GM12873 (cell line): ENCODE measurements around the gene SEMA3G.

Source experiments
- CTCF ChIP-seq: IDR thresholded peaks from 2 replicates; pipeline ENCODE4 v1.5.1; 2012; ENCODE audit warnings: low read depth, mild to moderate bottlenecking, moderate library complexity, low read length, control low read depth; ENCODE audit not compliant: insufficient read depth; ENCODE audit errors: missing control alignments

The SEMA3G gene

DNA sequence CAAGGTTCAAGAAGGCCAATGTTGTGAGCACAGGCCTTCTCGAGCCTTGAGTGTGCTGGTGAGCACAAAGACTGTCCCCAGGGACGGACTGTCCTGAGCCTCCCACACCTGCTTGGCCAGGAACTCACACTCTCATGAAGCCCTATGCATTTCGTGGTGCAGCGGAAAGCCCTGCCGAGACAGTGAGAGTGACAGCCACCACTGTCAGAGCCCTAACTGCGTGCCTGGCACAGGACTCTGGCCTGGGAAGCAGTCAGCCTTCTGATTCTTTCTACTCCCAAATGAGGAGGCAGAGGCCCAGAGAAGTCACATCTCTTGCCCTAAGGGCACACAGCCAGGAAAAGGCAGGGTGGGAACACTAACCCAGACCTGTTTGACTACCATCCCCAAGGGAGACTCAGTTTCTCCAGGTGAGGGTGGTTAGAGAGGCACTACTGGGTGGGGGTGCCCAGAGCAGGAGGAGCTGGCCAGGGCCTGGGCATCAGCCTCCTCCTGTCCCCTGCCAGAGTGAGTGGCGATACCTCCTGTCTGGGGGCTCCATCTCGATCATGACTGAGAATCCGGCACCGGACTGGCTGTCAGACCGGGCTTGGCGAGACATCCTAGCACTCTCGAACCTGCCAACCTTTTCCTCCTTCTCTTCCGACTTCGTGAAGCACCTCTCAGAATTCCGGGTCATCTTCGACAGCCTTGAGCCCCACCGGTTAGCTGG is 50.8 kb downstream of the SEMA3G start:
- TF ChIP-seq CTCF = no peak

DNA sequence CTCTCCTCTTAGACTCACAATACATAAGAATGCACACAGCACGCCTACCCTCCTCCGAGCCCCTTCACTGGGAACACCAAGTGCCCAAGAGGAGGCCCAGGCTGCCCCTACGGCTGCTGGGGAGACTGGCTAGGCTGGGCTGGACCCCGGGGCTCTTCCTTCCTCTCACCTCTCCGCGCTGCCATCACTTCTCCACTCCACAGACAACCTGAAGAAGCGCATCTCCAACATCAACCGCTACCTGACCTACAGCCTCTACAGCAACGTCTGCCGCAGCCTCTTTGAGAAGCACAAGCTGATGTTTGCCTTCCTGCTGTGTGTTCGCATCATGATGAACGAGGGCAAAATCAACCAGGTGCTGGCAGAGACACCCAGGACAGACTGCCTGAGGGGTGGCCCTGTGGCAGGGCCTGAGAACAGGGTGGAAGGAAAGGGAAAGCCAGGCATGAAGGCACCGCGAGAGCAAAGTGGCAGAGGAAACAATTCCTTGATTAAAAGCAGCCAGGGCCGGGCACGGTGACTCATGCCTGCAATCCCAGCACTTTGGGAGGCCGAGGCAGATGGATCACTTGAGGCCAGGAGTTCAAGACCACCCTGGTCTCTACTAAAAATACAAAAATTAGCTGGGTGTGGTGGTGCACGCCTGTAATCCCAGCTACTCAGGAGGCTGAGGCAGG is 51.6 kb downstream of the SEMA3G start:
- no peak for TF ChIP-seq CTCF

GRCh38 chr3:52392216-52392930 is 52.5 kb downstream of the SEMA3G start:
- TF ChIP-seq CTCF = no peak

GRCh38 chr3:52391096-52391495 is 53.8 kb downstream of the SEMA3G start:
- TF ChIP-seq CTCF = no peak

- TF ChIP-seq CTCF = peak; percentile 6
Observed at GRCh38 chr3:52388933-52389332, 56.0 kb downstream of the SEMA3G start.

DNA sequence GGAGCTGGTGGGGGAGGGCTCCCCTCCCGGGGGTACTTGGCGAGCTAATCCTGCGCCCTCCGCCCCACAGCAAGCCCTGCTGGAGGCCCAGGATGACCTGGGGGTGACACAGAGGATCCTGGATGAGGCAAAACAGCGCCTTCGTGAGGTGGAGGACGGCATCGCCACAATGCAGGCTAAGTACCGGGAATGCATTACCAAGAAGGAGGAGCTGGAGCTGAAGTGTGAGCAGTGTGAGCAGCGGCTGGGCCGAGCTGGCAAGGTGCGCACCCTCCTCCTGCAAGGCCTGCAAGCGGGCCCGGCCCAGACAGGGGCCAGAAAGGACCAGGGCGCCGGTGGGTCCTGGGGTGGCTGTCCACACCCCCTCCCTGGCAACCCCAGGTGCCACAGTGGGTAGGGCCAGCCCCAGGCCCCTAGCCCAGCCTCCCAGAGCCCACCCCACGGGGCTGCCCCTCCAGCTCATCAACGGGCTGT is 56.5 kb downstream of the SEMA3G start:
- TF ChIP-seq CTCF = peak; percentile 17

GRCh38 chr3:52387481-52387880 is 57.4 kb downstream of the SEMA3G start:
- no peak for TF ChIP-seq CTCF
